ENCODE measurements around the gene HOMER1. TPM values are rescaled to one million over a fixed set of nuclear protein-coding genes. Genes with fewer than 3 reads are reported as not detected.

HOMER1 gene
- total RNA-seq, 1 donor: 6.8 TPM

DNA sequence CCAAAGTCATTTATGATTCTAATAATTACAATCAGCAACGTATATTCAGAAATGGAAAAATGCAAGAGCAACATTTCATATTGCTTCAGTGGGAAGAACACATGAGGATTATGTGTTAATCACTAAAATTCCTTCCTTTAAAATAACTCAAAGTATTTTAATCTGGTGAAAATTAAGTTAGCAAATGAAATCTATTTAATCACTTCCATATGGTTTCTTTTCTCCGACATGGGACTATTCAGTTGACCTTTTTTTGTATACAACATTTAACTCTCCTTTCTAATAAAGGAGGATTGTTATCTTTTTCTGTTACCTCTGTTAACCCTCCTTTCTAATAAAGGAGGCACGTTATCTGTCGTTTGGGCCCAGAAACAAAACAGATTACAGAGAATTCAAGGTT is 59.9 kb downstream of the HOMER1 start:
- H3K4me3 ChIP-seq (ENCODE audit: low read depth, low read length): no peak overlapping the region
- TF ChIP-seq, protein P1, sequence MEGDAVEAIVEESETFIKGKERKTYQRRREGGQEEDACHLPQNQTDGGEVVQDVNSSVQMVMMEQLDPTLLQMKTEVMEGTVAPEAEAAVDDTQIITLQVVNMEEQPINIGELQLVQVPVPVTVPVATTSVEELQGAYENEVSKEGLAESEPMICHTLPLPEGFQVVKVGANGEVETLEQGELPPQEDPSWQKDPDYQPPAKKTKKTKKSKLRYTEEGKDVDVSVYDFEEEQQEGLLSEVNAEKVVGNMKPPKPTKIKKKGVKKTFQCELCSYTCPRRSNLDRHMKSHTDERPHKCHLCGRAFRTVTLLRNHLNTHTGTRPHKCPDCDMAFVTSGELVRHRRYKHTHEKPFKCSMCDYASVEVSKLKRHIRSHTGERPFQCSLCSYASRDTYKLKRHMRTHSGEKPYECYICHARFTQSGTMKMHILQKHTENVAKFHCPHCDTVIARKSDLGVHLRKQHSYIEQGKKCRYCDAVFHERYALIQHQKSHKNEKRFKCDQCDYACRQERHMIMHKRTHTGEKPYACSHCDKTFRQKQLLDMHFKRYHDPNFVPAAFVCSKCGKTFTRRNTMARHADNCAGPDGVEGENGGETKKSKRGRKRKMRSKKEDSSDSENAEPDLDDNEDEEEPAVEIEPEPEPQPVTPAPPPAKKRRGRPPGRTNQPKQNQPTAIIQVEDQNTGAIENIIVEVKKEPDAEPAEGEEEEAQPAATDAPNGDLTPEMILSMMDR (IDR thresholded peaks at IDR 0.05; ENCODE audit: insufficient read depth, low read length): no peak
- DNase-seq (ENCODE audit: low read depth): no peak

DNA sequence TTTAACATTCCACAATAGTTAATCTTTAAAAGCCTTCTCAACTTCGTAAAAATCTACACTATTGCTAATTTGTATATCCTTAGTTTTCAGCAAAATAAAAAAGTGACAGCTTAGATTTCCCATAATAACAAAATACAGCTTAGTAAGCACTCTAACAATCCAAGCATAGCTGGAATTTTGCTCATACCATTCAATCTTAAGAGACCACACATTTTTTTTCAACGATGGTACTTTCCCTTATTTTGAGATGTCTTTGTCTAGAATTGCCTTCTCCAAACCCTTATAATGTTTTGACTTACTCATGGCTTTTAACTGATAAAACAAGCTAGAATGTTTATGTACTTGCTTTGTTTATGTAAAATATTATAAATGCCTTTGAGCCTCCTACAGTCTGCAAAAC is 65.6 kb downstream of the HOMER1 start:
- TF ChIP-seq, protein P1 (IDR thresholded peaks at IDR 0.05; ENCODE audit: insufficient read depth, low read length): no peak
- H3K4me3 ChIP-seq (ENCODE audit: low read depth, low read length): no peak overlapping the region
- DNase-seq (ENCODE audit: low read depth): peak; percentile 79

DNA sequence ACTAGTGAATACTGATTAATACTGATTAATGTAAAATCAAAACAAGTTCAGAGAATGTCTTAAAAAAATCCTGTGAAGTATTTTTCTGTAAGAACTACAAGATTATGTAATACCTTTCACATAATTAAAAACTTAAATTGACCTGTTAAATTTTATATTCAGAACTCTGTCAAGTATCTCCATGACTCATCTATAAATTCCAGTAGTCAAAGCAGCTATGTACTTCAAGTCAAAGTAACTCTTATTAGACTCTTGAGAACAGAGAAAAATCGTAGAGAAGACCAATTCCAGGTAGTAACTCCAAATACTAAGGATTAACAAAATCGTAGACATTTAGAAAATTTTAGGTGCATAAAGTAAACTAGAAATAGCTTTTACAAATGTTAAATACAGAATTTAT is 77.1 kb downstream of the HOMER1 start:
- peak; percentile 9 for DNase-seq (ENCODE audit: low read depth)
- no peak overlapping the region for H3K4me3 ChIP-seq (ENCODE audit: low read depth, low read length)
- TF ChIP-seq, protein P1 (IDR thresholded peaks at IDR 0.05; ENCODE audit: insufficient read depth, low read length): no peak

DNA sequence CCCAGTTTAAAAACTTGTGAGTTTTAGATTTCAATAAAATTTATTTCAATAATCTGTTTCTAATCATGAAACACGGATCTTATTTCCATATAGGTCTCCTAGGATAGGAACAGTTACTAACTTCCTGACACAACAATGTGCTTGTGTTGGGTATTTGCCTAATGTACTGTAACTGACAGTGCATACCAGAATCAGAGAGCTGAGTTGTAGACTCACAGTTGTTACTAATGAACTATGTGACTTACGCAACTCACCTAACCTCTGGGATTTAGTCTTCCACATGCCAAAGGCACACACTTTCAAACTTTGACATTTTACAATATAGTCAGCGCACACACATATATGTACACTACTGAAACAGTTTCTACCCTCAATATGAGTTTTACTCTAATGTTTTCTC is 77.7 kb downstream of the HOMER1 start:
- no peak overlapping the region for H3K4me3 ChIP-seq (ENCODE audit: low read depth, low read length)
- TF ChIP-seq, protein P1 (IDR thresholded peaks at IDR 0.05; ENCODE audit: insufficient read depth, low read length): no peak
- peak; percentile 63 for DNase-seq (ENCODE audit: low read depth)

DNA sequence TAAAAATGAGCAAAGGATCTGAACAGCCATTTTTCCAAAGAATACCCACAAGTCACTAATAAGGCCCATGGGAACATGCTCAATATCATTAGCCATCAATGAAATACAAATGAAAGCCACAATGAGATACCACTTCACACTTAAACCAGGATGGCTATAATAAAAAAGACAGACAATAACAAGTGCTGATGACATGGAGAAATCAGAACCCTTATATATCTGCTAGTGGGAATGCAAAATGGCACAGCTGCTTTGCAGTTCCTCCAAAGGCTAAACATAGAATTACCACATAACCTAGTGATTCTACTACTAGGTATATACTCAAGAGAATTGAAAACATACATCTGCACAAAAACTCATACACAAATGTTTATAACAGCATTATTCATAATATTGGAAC is 83.7 kb downstream of the HOMER1 start:
- no peak for DNase-seq (ENCODE audit: low read depth)
- TF ChIP-seq, protein P1 (IDR thresholded peaks at IDR 0.05; ENCODE audit: insufficient read depth, low read length): no peak
- no peak overlapping the region for H3K4me3 ChIP-seq (ENCODE audit: low read depth, low read length)

DNA sequence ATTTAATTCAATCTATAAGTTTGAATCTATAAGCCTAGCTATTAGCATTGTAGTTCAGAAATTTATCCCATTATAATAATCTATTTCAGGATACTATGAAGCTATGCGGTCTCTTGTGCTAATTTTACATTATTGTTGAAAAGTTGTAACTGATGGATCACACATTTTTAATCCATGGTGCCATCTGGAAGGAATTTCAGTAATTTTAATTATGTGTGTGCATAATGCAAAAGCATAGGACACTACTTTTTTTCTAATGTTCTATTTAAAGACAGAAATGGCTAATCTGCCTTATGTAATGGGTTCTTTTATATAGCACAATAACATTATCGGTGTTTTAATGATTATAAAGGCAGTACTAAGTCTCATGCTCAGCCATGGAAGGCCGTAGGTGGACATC is 90.6 kb downstream of the HOMER1 start:
- no peak for DNase-seq (ENCODE audit: low read depth)
- TF ChIP-seq, protein P1 (IDR thresholded peaks at IDR 0.05; ENCODE audit: insufficient read depth, low read length): no peak

DNA sequence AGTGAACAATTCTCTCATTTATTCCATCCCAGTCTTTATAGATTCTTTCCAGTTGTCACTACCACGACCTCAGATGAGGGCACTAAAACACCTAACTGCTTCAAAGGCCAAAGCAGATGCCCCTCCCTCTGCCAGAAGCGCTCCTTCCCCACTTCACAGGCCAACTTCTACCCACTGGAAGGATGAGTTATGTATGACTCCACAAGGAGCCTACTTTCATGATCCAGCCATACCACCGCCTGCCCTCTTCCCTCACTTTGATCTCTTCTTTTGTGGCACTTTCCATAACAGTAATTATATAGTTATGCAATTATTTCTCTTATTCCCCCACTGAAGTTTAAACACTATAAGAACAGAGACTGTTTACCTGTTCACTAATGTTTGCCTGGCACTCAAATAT is 93.7 kb downstream of the HOMER1 start:
- DNase-seq (ENCODE audit: low read depth): no peak
- TF ChIP-seq, protein P1 (IDR thresholded peaks at IDR 0.05; ENCODE audit: insufficient read depth, low read length): no peak
- no peak overlapping the region for H3K4me3 ChIP-seq (ENCODE audit: low read depth, low read length)

More for the DNA sequence above, 90.6 kb downstream of the HOMER1 start:
- no peak overlapping the region for H3K4me3 ChIP-seq (ENCODE audit: low read depth, low read length)

Data from fibroblast of the aortic adventitia (primary cell).